WTC11 (cell line): ENCODE measurements around the gene LSP1.

Experiments
- AFF4 ChIP-seq: sonication (generic); formaldehyde crosslinking; IDR thresholded peaks from 2 replicates; pipeline ENCODE4 v1.8.1; 2023; ENCODE audit warnings: mild to moderate bottlenecking, missing genetic modification reagents, borderline replicate concordance
- ATF1 ChIP-seq: sonication (generic); formaldehyde crosslinking; IDR thresholded peaks from 2 replicates; pipeline ENCODE4 v1.8.1; 2023; ENCODE audit warnings: mild to moderate bottlenecking, moderate library complexity, missing genetic modification reagents
- CREB1 ChIP-seq: sonication (generic); formaldehyde crosslinking; IDR thresholded peaks from 2 replicates; pipeline ENCODE4 v1.8.0; 2023; ENCODE audit warnings: mild to moderate bottlenecking, missing genetic modification reagents
- ELF4 ChIP-seq: sonication (generic); formaldehyde crosslinking; IDR thresholded peaks from 2 replicates; pipeline ENCODE4 v1.8.1; 2022; ENCODE audit warnings: low read depth, mild to moderate bottlenecking, moderate library complexity, missing genetic modification reagents
- JAZF1 ChIP-seq: fragments of 250-450 bp; sonication (Bioruptor Pico); IDR thresholded peaks from 2 replicates; pipeline ENCODE4 v1.9.0; 2021; ENCODE audit warnings: moderate library complexity, mild to moderate bottlenecking, inconsistent platforms
- NR3C1 ChIP-seq: sonication (generic); formaldehyde crosslinking; conservative IDR thresholded peaks from 2 replicates; pipeline ENCODE4 v1.8.1; 2023; ENCODE audit warnings: low read depth, mild to moderate bottlenecking, missing genetic modification reagents
- ZNF317 ChIP-seq: sonication (generic); formaldehyde crosslinking; IDR thresholded peaks from 2 replicates; pipeline ENCODE4 v1.8.1; 2023; ENCODE audit warnings: low read depth, mild to moderate bottlenecking, moderate library complexity, missing genetic modification reagents, borderline replicate concordance
- TF ChIP-seq, protein P1 (sequence below): fragments of 200-600 bp; IDR thresholded peaks from 2 replicates; pipeline ENCODE4 v1.8.0; 2022; ENCODE audit warnings: antibody characterized with exemption
- TF ChIP-seq, protein P2 (sequence below): sonication (generic); formaldehyde crosslinking; IDR thresholded peaks from 2 replicates; pipeline ENCODE4 v1.8.0; 2023; ENCODE audit warnings: missing genetic modification reagents
- TF ChIP-seq, protein P3 (sequence below): fragments of 250-450 bp; sonication (Bioruptor Pico); IDR thresholded peaks from 2 replicates; pipeline ENCODE4 v2.1.2; 2022; ENCODE audit warnings: mild to moderate bottlenecking, moderate library complexity

- no peak for TF ChIP-seq ELF4 (CRISPR knock-in tag)
- TF ChIP-seq, protein P1, sequence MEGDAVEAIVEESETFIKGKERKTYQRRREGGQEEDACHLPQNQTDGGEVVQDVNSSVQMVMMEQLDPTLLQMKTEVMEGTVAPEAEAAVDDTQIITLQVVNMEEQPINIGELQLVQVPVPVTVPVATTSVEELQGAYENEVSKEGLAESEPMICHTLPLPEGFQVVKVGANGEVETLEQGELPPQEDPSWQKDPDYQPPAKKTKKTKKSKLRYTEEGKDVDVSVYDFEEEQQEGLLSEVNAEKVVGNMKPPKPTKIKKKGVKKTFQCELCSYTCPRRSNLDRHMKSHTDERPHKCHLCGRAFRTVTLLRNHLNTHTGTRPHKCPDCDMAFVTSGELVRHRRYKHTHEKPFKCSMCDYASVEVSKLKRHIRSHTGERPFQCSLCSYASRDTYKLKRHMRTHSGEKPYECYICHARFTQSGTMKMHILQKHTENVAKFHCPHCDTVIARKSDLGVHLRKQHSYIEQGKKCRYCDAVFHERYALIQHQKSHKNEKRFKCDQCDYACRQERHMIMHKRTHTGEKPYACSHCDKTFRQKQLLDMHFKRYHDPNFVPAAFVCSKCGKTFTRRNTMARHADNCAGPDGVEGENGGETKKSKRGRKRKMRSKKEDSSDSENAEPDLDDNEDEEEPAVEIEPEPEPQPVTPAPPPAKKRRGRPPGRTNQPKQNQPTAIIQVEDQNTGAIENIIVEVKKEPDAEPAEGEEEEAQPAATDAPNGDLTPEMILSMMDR, result no peak
- TF ChIP-seq, protein P2, sequence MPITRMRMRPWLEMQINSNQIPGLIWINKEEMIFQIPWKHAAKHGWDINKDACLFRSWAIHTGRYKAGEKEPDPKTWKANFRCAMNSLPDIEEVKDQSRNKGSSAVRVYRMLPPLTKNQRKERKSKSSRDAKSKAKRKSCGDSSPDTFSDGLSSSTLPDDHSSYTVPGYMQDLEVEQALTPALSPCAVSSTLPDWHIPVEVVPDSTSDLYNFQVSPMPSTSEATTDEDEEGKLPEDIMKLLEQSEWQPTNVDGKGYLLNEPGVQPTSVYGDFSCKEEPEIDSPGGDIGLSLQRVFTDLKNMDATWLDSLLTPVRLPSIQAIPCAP (CRISPR knock-in tag), result no peak
- TF ChIP-seq, protein P3, sequence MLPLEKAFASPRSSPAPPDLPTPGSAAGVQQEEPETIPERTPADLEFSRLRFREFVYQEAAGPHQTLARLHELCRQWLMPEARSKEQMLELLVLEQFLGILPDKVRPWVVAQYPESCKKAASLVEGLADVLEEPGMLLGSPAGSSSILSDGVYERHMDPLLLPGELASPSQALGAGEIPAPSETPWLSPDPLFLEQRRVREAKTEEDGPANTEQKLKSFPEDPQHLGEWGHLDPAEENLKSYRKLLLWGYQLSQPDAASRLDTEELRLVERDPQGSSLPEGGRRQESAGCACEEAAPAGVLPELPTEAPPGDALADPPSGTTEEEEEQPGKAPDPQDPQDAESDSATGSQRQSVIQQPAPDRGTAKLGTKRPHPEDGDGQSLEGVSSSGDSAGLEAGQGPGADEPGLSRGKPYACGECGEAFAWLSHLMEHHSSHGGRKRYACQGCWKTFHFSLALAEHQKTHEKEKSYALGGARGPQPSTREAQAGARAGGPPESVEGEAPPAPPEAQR (CRISPR knock-in tag), result no peak
- TF ChIP-seq JAZF1 (CRISPR knock-in tag), result no peak
- TF ChIP-seq NR3C1 (CRISPR knock-in tag), result no peak
- no peak for TF ChIP-seq ZNF317 (CRISPR knock-in tag)
- no peak for TF ChIP-seq AFF4
- TF ChIP-seq ATF1 (CRISPR knock-in tag), result no peak
- no peak for TF ChIP-seq CREB1 (CRISPR knock-in tag)
Measured at GRCh38 chr11:1864231-1864630, 11.3 kb downstream of the LSP1 start.
